ENCODE measurements around the gene WDR20. TPM values are rescaled to one million over a fixed set of nuclear protein-coding genes. Genes with fewer than 3 reads are reported as not detected.

WDR20 gene
- total and polyA plus RNA-seq, 10 of the 15 experiments (the other 5 are each of a cell fraction or from before 2014, with no cell fraction given) = 9.1 to 25.9 (median 18.4) TPM

- H3K9me3 ChIP-seq (replicated peaks; ENCODE audit: control insufficient read depth, insufficient read depth, low read length) = no peaks in the 10 kb centered on the region
- in situ Hi-C loops (cut with MboI) = no loop called here
- ChIA-PET CTCF (no interaction called here), SMC1A (ENCODE audit: uncharacterized antibody, unreplicated experiment) (no interaction called here), RAD21 (ENCODE audit: unreplicated experiment) (no interaction called here), POLR2A (no interaction called here)
- WGBS (ENCODE audit: insufficient coverage, insufficient replicate concordance, low lambda C conversion rate, missing lambda C conversion rate) = 50% methylated on average over 9 of the region's 9 CpGs
- no peak overlapping the region for H3K27ac ChIP-seq (ENCODE audit: control insufficient read depth, insufficient read depth)
- H4K20me1 ChIP-seq (ENCODE audit: control insufficient read depth, insufficient read depth) = no peaks in the 10 kb centered on the region
- BruUV-seq (replicated peaks) = no TSS peak
- no peak overlapping the region for H3K4me2 ChIP-seq (ENCODE audit: control insufficient read depth, insufficient read depth)
- no peaks in the 10 kb centered on the region for H3K27me3 ChIP-seq (replicated peaks in 1 of 2; ENCODE audit: control insufficient read depth in 2 of 2, insufficient read depth in 2 of 2, low read length in 1 of 2)
- H3K79me2 ChIP-seq (ENCODE audit: control insufficient read depth, insufficient read depth, low read length) = no peaks in the 10 kb centered on the region
- no peak for FAIRE-seq
- no peak overlapping the region for H3K4me3 ChIP-seq
- ATAC-seq = no peak
- intact Hi-C loops (cut with micrococcal nuclease; ENCODE audit: unreplicated experiment) = no loop called here
- H3K9ac ChIP-seq (ENCODE audit: control insufficient read depth, insufficient read depth, low read length) = no peak overlapping the region
- H2AFZ ChIP-seq (ENCODE audit: control insufficient read depth, low read depth, low read length) = no peak overlapping the region
- H3K4me1 ChIP-seq (ENCODE audit: control insufficient read depth, insufficient read depth, low read length) = no peaks in the 10 kb centered on the region
- H3K36me3 ChIP-seq (ENCODE audit: control insufficient read depth in 2 of 2, insufficient read depth in 2 of 2, low read length in 1 of 2) = no peaks in the 10 kb centered on the region
- TF ChIP-seq ZNF207 (IDR thresholded peaks at IDR 0.05; ENCODE audit: borderline replicate concordance) = no peak
- no peak for TF ChIP-seq IRF3 (IDR thresholded peaks at IDR 0.05)
- no peak for TF ChIP-seq NFIC (IDR thresholded peaks at IDR 0.05; ENCODE audit: low read depth, low read length)
- TF ChIP-seq ZSCAN29 (IDR thresholded peaks at IDR 0.05) = no peak
- no peak for TF ChIP-seq CEBPB (IDR thresholded peaks at IDR 0.05; ENCODE audit: borderline replicate concordance in 1 of 2, low read depth in 2 of 2, low read length in 2 of 2)
- no peak for TF ChIP-seq LARP7 (IDR thresholded peaks at IDR 0.05)
- DNase-seq (ENCODE audit: low read depth, low spot score) = no peak
Observed at GRCh38 chr14:102255401-102256190, 115.9 kb downstream of the WDR20 start.

GRCh38 chr14:102256716-102257115 lies 117.0 kb downstream of the WDR20 start:
- ATAC-seq = no peak
- ChIA-PET CTCF (interaction anchor here (0.6 kb wide), 1 partner anchor 75 kb away, joined by 3 read pairs; no protein-coding TSS in a partner anchor), POLR2A (no interaction called here), RAD21 (ENCODE audit: unreplicated experiment) (interaction anchor here (0.6 kb wide), 1 partner anchor 174 kb away, joined by 3 read pairs; no protein-coding TSS in a partner anchor), SMC1A (ENCODE audit: uncharacterized antibody, unreplicated experiment) (no interaction called here)
- H4K20me1 ChIP-seq (ENCODE audit: control insufficient read depth, insufficient read depth) = no peaks in the 10 kb centered on the region
- no peak overlapping the region for H2AFZ ChIP-seq (ENCODE audit: control insufficient read depth, low read depth, low read length)
- intact Hi-C loops (cut with micrococcal nuclease; ENCODE audit: unreplicated experiment) = no loop called here
- no peaks in the 10 kb centered on the region for H3K9me3 ChIP-seq (replicated peaks; ENCODE audit: control insufficient read depth, insufficient read depth, low read length)
- FAIRE-seq = no peak
- 84% methylated on average over 9 of the region's 9 CpGs for WGBS (ENCODE audit: insufficient coverage, insufficient replicate concordance, low lambda C conversion rate, missing lambda C conversion rate)
- no peaks in the 10 kb centered on the region for H3K4me1 ChIP-seq (ENCODE audit: control insufficient read depth, insufficient read depth, low read length)
- no peak for DNase-seq (ENCODE audit: low read depth, low spot score)
- no peak overlapping the region for H3K4me3 ChIP-seq
- H3K27me3 ChIP-seq (replicated peaks in 1 of 2; ENCODE audit: control insufficient read depth in 2 of 2, insufficient read depth in 2 of 2, low read length in 1 of 2) = no peaks in the 10 kb centered on the region
- H3K4me2 ChIP-seq (ENCODE audit: control insufficient read depth, insufficient read depth) = no peak overlapping the region
- in situ Hi-C loops (cut with MboI) = no loop called here
- no peak overlapping the region for H3K27ac ChIP-seq (ENCODE audit: control insufficient read depth, insufficient read depth)
- no peak overlapping the region for H3K9ac ChIP-seq (ENCODE audit: control insufficient read depth, insufficient read depth, low read length)
- no peaks in the 10 kb centered on the region for H3K79me2 ChIP-seq (ENCODE audit: control insufficient read depth, insufficient read depth, low read length)
- no TSS peak for BruUV-seq (replicated peaks)
- no peaks in the 10 kb centered on the region for H3K36me3 ChIP-seq (ENCODE audit: control insufficient read depth in 2 of 2, insufficient read depth in 2 of 2, low read length in 1 of 2)
- TF ChIP-seq FOXM1 (IDR thresholded peaks at IDR 0.05; ENCODE audit: low read depth, low read length) (no peak), ETV6 (conservative IDR thresholded peaks at IDR 0.05 in 1 of 2, IDR thresholded peaks at IDR 0.05 in 1 of 2; ENCODE audit: borderline replicate concordance in 1 of 2, low read depth in 1 of 2) (no peak), ZNF24 (IDR thresholded peaks at IDR 0.05) (no peak), ZBTB4 (CRISPR knock-in tag; IDR thresholded peaks at IDR 0.05) (no peak), ZNF217 (IDR thresholded peaks at IDR 0.05) (no peak), GATAD2B (conservative IDR thresholded peaks at IDR 0.05; ENCODE audit: low read depth) (no peak), ASH2L (IDR thresholded peaks at IDR 0.05; ENCODE audit: borderline replicate concordance, low read depth) (no peak), ZNF384 (IDR thresholded peaks at IDR 0.05; ENCODE audit: borderline replicate concordance, low read depth, low read length) (no peak)

Data from GM12878 (cell line).